GM12878 (cell line): ENCODE data around the gene ANAPC2. TPM values are rescaled to one million over a fixed set of nuclear protein-coding genes. Genes with fewer than 3 reads are reported as not detected.

Experiments
- ATAC-seq: fragments of 200-7000 bp; cut with Tn5 transposase; 3 replicates; pipeline ENCODE4 v1.9.1; 2020; ENCODE audit warnings: mild to moderate bottlenecking, moderate library complexity
- BruUV-seq: library from RNA; stranded (reverse); fragments of 400-500 nt; replicated peaks from 2 replicates; lab custom pipeline; 2021; lab: Mats Ljungman, UMichigan
- CTCF ChIA-PET: fragments of 300-600 bp; sonication (Branson Sonifier 250); formaldehyde crosslinking; extraction: SDS; loops from one replicate; lab custom pipeline; 2021; ENCODE audit warnings: inconsistent platforms; lab: Yijun Ruan, JAX
- POLR2A ChIA-PET: fragments of 350-600 bp; formaldehyde crosslinking; extraction: SDS; loops from one replicate; lab custom pipeline; 2021; ENCODE audit warnings: inconsistent platforms; lab: Charles Lee
- RAD21 ChIA-PET: fragments of 300-600 bp; sonication (Branson Sonifier 250); formaldehyde crosslinking; loops from one replicate; lab custom pipeline; 2023; ENCODE audit warnings: antibody characterized with exemption; ENCODE audit not compliant: unreplicated experiment; lab: Charles Lee
- SMC1A ChIA-PET: fragments of 300-600 bp; sonication (Branson Sonifier 250); formaldehyde crosslinking; loops from one replicate; lab custom pipeline; 2023; ENCODE audit not compliant: unreplicated experiment, uncharacterized antibody; lab: Charles Lee
- DNase-seq: peaks from one replicate; pipeline ENCODE4 v3.0.0-alpha.2; 2011; ENCODE audit warnings: low read depth, low spot score
- FAIRE-seq: peaks from 3 replicates; lab custom pipeline; 2011; peaks lifted over from hg19 to GRCh38; lab: Jason Lieb, UNC
- H2AFZ ChIP-seq: 2 replicates; pipeline ENCODE4 v1.6.0; 2011; ENCODE audit warnings: low read depth, low read length, control low read depth; ENCODE audit not compliant: control insufficient read depth
- H3K27ac ChIP-seq: 2 replicates; pipeline ENCODE4 v1.5.1; 2011; ENCODE audit warnings: control low read depth; ENCODE audit not compliant: control insufficient read depth, insufficient read depth
- H3K27me3 ChIP-seq, 2 experiments: replicated peaks in 1 of 2; 2 replicates each; pipeline versions ENCODE4 v1.6.0 to v1.6.1; 2011; ENCODE audit warnings: low read length in 1 of 2; ENCODE audit not compliant: control insufficient read depth in 2 of 2, insufficient read depth in 2 of 2
- H3K36me3 ChIP-seq, 2 experiments: 2 replicates each; pipeline ENCODE4 v1.5.1; 2011; ENCODE audit warnings: low read length in 1 of 2; ENCODE audit not compliant: control insufficient read depth in 2 of 2, insufficient read depth in 2 of 2
- H3K4me1 ChIP-seq: 2 replicates; pipeline ENCODE4 v1.6.1; 2011; ENCODE audit warnings: mild to moderate bottlenecking, low read length, moderate library complexity, mixed read lengths; ENCODE audit not compliant: control insufficient read depth, insufficient read depth
- H3K4me2 ChIP-seq: 2 replicates; pipeline ENCODE4 v1.6.0; 2011; ENCODE audit warnings: control low read depth; ENCODE audit not compliant: control insufficient read depth, insufficient read depth
- H3K4me3 ChIP-seq: fragments of 200-600 bp; sonication (generic); 2 replicates; pipeline ENCODE4 v1.5.1; 2016
- H3K79me2 ChIP-seq: 2 replicates; pipeline ENCODE4 v1.6.0; 2011; ENCODE audit warnings: low read length; ENCODE audit not compliant: control insufficient read depth, insufficient read depth
- H3K9ac ChIP-seq: 2 replicates; pipeline ENCODE4 v1.8.0; 2011; ENCODE audit warnings: low read length, control low read depth, mixed read lengths; ENCODE audit not compliant: control insufficient read depth, insufficient read depth
- H3K9me3 ChIP-seq: replicated peaks from 3 replicates; pipeline ENCODE4 v1.5.1; 2011; ENCODE audit warnings: mild to moderate bottlenecking, low read length; ENCODE audit not compliant: control insufficient read depth, insufficient read depth
- H4K20me1 ChIP-seq: 2 replicates; pipeline ENCODE4 v1.6.0; 2011; ENCODE audit not compliant: control insufficient read depth, insufficient read depth
- DPF2 ChIP-seq: fragments of 450-650 bp; IDR thresholded peaks from 2 replicates; pipeline ENCODE4 v1.6.1; 2017; ENCODE audit warnings: mild to moderate bottlenecking
- IRF4 ChIP-seq: IDR thresholded peaks from 2 replicates; pipeline ENCODE4 v1.6.1; 2011; ENCODE audit warnings: low read depth, low read length
- JUND ChIP-seq: IDR thresholded peaks from 2 replicates; pipeline ENCODE4 v1.6.1; 2012; ENCODE audit warnings: low read depth, mild to moderate bottlenecking, low read length, improper control_type of control experiment, moderate library complexity
- MYB ChIP-seq: fragments of 150-350 bp; IDR thresholded peaks from 2 replicates; pipeline ENCODE4 v1.6.1; 2014; ENCODE audit warnings: mild to moderate bottlenecking, low read depth, low read length, borderline replicate concordance
- MYC ChIP-seq: IDR thresholded peaks from 2 replicates; pipeline ENCODE4 v1.6.1; 2011; ENCODE audit warnings: mild to moderate bottlenecking, low read length, moderate library complexity, inconsistent platforms; ENCODE audit not compliant: insufficient read depth, insufficient replicate concordance, insufficient read length, severe bottlenecking
- PRDM15 ChIP-seq: fragments of 450-650 bp; formaldehyde crosslinking; IDR thresholded peaks from 2 replicates; pipeline ENCODE4 v1.4.0; 2020; ENCODE audit warnings: mild to moderate bottlenecking, moderate library complexity
- SMAD1 ChIP-seq: fragments of 450-650 bp; IDR thresholded peaks from 2 replicates; pipeline ENCODE4 v1.6.1; 2018; ENCODE audit warnings: mild to moderate bottlenecking, low read depth; ENCODE audit not compliant: partially characterized antibody
- WGBS: methylation state at CpG from one replicate; pipeline ENCODE4 v1.1.6; 2016; ENCODE audit warnings: low lambda C conversion rate; ENCODE audit not compliant: insufficient replicate concordance, insufficient coverage; ENCODE audit errors: missing lambda C conversion rate; 5-methylcytosine and 5-hydroxymethylcytosine counted together
- in situ Hi-C: fragments of 300-500 bp; cut with MboI; formaldehyde crosslinking; loops from 9 replicates; pipeline ENCODE4 v1.14.3; 2018; ENCODE audit warnings: mixed read lengths
- intact Hi-C: fragments of 100-400 bp; cut with micrococcal nuclease; formaldehyde crosslinking; loops from one replicate; pipeline ENCODE4 v1.14.2; 2022; ENCODE audit not compliant: unreplicated experiment
- polyA plus RNA-seq, 11 experiments: library from polyadenylated mRNA; depleted of rRNA in 4 of 11; unstranded in 6 of 11; stranded (reverse) in 5 of 11; fragments of >200 nt; fragmentation: Nextera tagmentation in 4 of 11; fragmentation: Illumina TruSeq in 1 of 11; extraction: Ambion mirVana in 4 of 11; extraction: Trizol in 1 of 11; gene quantifications; 1 replicate in 1 of 11; 2 replicates in 10 of 11; pipeline versions ENCODE4 v1.2.1 to v1.2.3, GENCODE V29; 2011 to 2016; ENCODE audit warnings: inconsistent platforms in 2 of 11, missing spikeins in 2 of 11, low read depth in 1 of 11
- total RNA-seq, 4 experiments: library from RNA; depleted of rRNA in 3 of 4; stranded (reverse); fragments of >200 nt in 3 of 4; fragmentation: Illumina TruSeq in 1 of 4; extraction: Trizol in 1 of 4; gene quantifications; 2 replicates each; pipeline versions ENCODE4 v1.2.1 to v1.2.3, GENCODE V29; 2013 to 2021
- TF ChIP-seq, protein P1 (sequence below): fragments of 450-650 bp; IDR thresholded peaks from 2 replicates; pipeline ENCODE4 v1.6.1; 2016; ENCODE audit warnings: mild to moderate bottlenecking, moderate library complexity, borderline replicate concordance

ANAPC2 gene
- total and polyA plus RNA-seq, 10 of the 15 experiments (the other 5 are each of a cell fraction or from before 2014, with no cell fraction given) = 0.03 to 65.2 (median 20.5) TPM

DNA sequence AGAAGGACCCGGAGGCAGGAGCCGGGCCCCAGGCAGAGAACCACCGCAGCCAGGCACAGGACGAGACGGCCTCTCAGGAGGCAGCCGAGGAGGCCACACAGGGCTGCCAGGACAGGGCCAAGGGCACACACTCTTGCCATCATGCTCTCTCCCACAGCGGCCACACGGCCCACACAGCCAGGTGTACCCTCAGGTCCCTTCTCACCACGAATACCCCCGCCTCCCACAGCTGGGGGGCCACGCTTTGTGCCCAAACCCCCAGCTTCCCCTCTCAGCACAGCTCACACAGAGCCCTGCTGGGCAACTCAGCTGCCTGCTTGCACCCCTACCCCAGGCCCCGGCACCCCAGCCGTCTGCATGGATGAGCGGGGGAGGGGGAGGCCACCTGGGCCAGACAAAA is 5.4 kb upstream of the ANAPC2 start:
- TF ChIP-seq MYB (no peak), SMAD1 (no peak)
- 79% methylated on average over 11 of the region's 14 CpGs for WGBS
- ATAC-seq (no peak), DNase-seq (no peak), FAIRE-seq (no peak)
- BruUV-seq = no TSS peak
- Histone ChIP-seq H3K9me3 (no peaks in the 10 kb centered on the region), H3K9ac (no peak overlapping the region), H3K4me3 (no peak overlapping the region), H3K4me1 (peaks cover 7% of the 10 kb centered on the region), H3K79me2 (peaks cover 14% of the 10 kb centered on the region), H3K27me3 (no peaks in the 10 kb centered on the region), H4K20me1 (peaks cover 7% of the 10 kb centered on the region; the same call in 1 of the 2 replicates), H3K4me2 (no peak overlapping the region), H3K27ac (no peak overlapping the region), H3K36me3 (peaks cover 0 to 7% of the 10 kb centered on the region in 2 experiments; a peak in 2 of 4 replicates), H2AFZ (no peak overlapping the region)
- in situ Hi-C loops = no loop called here
- ChIA-PET CTCF (interaction anchor here (1.1 kb wide), 1 partner anchor 43 kb away, joined by 3 read pairs; no protein-coding TSS in a partner anchor), SMC1A (no interaction called here), POLR2A (interaction anchor here (1.9 to 2.8 kb wide), 2 partner anchors 30 to 64 kb away, joined by 5 to 10 read pairs; partner anchors contain the start of gene CYSRT1), RAD21 (no interaction called here)
- intact Hi-C loops = no loop called here

GRCh38 chr9:137192859-137193258 is 4.5 kb upstream of the ANAPC2 start:
- Histone ChIP-seq H3K36me3 (peaks cover 0 to 7% of the 10 kb centered on the region in 2 experiments; a peak in 2 of 4 replicates), H3K4me2 (no peak overlapping the region), H3K27ac (no peak overlapping the region), H3K79me2 (peaks cover 19% of the 10 kb centered on the region), H3K27me3 (no peaks in the 10 kb centered on the region), H4K20me1 (peaks cover 7% of the 10 kb centered on the region; the same call in 1 of the 2 replicates), H3K9me3 (no peaks in the 10 kb centered on the region), H3K4me3 (no peak overlapping the region), H2AFZ (no peak overlapping the region), H3K4me1 (peaks cover 7% of the 10 kb centered on the region), H3K9ac (no peak overlapping the region)
- ChIA-PET POLR2A (interaction anchor here (0.5 to 2.8 kb wide), 4 partner anchors 27 to 63 kb away, joined by 3 to 10 read pairs (median 5); partner anchors contain the start of gene CYSRT1), RAD21 (no interaction called here), CTCF (interaction anchor here (0.7 kb wide), 1 partner anchor 11 kb away, joined by 3 read pairs; no protein-coding TSS in a partner anchor), SMC1A (no interaction called here)
- FAIRE-seq (no peak), DNase-seq (no peak), ATAC-seq (no peak)
- in situ Hi-C loops (no loop called here), intact Hi-C loops (no loop called here)
- WGBS = 51% methylated on average over 2 of the region's 2 CpGs
- no TSS peak for BruUV-seq
- TF ChIP-seq MYC (no peak), DPF2 (no peak), IRF4 (no peak), PRDM15 (CRISPR knock-in tag) (no peak), JUND (no peak)
- TF ChIP-seq, protein P1, sequence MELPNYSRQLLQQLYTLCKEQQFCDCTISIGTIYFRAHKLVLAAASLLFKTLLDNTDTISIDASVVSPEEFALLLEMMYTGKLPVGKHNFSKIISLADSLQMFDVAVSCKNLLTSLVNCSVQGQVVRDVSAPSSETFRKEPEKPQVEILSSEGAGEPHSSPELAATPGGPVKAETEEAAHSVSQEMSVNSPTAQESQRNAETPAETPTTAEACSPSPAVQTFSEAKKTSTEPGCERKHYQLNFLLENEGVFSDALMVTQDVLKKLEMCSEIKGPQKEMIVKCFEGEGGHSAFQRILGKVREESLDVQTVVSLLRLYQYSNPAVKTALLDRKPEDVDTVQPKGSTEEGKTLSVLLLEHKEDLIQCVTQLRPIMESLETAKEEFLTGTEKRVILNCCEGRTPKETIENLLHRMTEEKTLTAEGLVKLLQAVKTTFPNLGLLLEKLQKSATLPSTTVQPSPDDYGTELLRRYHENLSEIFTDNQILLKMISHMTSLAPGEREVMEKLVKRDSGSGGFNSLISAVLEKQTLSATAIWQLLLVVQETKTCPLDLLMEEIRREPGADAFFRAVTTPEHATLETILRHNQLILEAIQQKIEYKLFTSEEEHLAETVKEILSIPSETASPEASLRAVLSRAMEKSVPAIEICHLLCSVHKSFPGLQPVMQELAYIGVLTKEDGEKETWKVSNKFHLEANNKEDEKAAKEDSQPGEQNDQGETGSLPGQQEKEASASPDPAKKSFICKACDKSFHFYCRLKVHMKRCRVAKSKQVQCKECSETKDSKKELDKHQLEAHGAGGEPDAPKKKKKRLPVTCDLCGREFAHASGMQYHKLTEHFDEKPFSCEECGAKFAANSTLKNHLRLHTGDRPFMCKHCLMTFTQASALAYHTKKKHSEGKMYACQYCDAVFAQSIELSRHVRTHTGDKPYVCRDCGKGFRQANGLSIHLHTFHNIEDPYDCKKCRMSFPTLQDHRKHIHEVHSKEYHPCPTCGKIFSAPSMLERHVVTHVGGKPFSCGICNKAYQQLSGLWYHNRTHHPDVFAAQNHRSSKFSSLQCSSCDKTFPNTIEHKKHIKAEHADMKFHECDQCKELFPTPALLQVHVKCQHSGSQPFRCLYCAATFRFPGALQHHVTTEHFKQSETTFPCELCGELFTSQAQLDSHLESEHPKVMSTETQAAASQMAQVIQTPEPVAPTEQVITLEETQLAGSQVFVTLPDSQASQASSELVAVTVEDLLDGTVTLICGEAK = no peak
